Measurements from ENCODE around the gene RSPH6A.

GRCh38 chr19:45809643-45810159 is 5.4 kb downstream of the RSPH6A start:
- TF ChIP-seq, protein P1, sequence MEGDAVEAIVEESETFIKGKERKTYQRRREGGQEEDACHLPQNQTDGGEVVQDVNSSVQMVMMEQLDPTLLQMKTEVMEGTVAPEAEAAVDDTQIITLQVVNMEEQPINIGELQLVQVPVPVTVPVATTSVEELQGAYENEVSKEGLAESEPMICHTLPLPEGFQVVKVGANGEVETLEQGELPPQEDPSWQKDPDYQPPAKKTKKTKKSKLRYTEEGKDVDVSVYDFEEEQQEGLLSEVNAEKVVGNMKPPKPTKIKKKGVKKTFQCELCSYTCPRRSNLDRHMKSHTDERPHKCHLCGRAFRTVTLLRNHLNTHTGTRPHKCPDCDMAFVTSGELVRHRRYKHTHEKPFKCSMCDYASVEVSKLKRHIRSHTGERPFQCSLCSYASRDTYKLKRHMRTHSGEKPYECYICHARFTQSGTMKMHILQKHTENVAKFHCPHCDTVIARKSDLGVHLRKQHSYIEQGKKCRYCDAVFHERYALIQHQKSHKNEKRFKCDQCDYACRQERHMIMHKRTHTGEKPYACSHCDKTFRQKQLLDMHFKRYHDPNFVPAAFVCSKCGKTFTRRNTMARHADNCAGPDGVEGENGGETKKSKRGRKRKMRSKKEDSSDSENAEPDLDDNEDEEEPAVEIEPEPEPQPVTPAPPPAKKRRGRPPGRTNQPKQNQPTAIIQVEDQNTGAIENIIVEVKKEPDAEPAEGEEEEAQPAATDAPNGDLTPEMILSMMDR (IDR thresholded peaks at IDR 0.05; ENCODE audit: poor library complexity) = no peak
- no peak for TF ChIP-seq EZH2phosphoT487 (IDR thresholded peaks at IDR 0.05; ENCODE audit: low read depth, severe bottlenecking, unreplicated experiment)
- TF ChIP-seq EZH2 (IDR thresholded peaks at IDR 0.05; ENCODE audit: borderline replicate concordance) = no peak

Data from hepatocyte (in vitro differentiated cells).